Islet of Langerhans (tissue), 1 donor: Measurements from ENCODE around the gene CCDC78.

ENCODE experiments used
- FAIRE-seq: peaks from one replicate; lab custom pipeline; 2011; peaks lifted over from hg19 to GRCh38; lab: Jason Lieb, UNC

Gene CCDC78

DNA sequence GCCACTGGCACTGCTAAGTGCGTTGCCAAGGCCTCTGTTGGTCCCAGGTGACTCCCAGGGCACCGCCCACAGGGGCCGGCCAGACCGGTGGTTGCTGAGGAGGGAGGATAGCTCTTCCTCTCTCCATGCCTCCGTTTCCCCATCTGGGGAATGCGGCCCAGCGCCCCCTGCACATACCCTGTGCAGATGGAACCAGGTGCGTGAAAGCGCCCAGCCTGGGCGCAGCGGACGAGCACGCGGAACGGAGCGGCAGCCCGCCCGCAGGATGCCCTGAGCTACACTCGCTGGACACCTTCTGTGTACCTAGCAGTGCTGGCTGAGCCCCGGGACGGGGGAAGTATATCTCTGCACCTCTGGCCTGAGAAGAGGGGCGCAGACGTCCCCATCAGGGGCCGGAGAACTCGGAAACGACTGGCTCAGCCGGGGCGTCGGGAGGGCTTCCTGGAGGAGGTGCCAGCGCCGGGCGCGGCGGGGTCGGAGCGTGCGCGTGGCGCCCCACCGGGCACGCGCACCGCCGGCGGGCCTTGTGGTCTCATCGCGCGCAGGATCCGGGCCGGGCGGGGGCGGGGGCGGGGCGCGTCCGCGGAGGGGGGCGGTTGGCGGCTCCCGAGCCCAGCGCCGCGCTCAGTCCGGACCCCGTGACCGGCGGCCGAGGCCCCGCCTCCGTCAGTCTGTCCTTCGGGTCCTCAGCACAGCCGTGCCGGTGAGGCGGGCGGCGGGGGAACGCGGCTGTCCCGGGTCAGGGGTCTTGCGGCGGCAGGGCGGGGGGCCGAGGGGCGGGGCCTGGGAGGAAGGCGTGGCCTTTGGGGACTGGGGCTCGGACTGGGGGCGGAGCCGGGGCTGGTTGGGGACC lies at the start of gene CCDC78, which contains the start of gene HAGHL:
Gene CCDC78 (minus strand): TSS at position 6 of the 853 bp plus-strand sequence. CDS start 76 bp downstream, outside the sequence.
Gene HAGHL (plus strand): TSS at position 669 of the 853 bp plus-strand sequence. CDS start 404 bp downstream, outside the sequence.
- no peak for FAIRE-seq

DNA sequence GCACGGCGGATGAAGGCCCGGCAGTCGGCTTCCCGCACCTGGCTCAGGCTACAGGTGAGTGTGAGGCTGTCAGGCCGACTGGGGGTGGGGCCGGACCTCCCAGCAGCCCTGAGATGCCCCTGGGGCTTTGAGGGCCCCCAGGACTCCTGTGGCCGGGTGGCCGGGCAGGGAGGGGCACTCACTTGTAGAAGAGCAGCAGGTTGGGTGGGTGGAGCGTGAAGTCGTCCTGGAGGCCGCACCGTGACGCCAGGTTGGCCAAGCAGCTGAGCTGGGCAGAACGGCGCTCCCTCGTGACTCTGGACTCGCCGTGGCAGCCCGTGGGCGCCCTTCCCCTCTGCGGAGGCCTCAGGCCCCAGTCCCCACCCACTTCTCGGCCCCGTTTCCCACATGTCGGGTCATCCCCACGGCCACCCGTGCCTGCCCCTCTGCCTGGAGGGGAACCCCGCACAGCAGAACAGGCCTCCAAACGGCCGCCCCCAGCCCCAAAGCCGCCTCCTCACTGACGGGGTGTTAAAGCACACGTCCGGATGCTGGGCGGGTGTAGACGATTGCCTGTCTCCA lies 49.1 kb upstream of the CCDC78 start:
- no peak for FAIRE-seq

DNA sequence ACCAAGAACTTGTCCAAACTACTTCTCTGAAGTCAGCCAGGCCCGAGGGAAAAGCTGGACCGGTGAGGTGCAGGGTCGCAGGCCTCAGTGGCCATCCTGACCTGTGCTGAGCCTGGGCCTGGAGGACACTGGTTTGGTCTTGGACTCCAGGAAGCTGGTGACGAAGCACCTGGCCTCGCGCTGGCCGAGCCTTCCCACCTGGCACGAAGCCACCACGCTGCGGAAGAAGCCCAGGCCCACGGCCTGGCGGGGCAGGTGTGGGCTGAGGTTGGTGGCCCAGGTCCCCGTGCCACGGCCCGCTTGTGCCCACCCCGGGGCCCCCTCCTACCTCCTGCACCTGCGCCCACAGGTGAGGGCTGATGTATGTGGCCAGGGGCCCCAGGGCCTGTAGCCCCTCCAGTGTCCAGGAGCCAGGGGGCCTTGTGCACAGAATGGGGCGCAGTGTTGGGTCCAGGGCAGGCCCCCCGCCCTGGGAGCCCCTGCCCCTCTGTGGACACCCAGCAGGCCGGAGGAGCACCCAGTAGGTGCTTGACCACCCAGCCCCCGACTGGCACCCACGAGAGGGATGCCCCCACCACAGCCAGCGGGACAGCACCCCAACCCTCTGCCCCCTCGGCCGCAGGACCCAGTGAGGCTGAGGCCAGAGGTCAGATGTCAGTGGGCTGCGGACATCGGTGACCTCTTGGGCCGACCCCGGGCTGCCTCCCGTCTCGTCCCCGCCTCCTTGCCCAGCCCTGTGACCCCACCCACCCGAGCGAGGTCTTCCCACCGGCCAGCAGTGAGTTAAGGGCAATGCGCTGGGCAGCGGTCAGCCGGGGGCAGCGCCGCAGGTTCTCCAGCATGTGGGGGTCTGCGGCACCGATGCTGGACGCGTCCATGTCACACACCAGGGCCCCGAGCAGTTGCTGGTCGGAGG lies 48.1 kb upstream of the CCDC78 start:
- FAIRE-seq, result no peak

DNA sequence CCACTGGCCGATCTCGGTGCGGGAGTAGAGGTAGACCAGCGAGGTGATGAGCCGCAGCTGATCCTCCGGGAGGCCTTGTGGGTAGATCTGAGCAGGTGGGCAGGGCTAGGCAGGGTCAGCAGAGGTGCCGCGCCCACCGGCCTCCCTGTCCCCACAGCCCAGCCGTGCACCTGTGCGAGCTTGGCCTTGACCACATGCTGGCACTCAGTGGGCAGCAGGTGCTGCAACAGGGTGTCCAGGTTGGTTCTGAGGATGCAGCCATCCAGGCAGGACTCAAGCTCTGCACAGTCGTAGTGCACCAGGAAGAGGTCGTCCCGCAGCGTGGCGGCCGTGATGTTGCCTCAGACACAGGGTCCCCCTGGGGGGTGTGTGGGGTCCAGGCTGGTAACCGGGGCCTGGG lies 46.7 kb upstream of the CCDC78 start:
- FAIRE-seq, result no peak

DNA sequence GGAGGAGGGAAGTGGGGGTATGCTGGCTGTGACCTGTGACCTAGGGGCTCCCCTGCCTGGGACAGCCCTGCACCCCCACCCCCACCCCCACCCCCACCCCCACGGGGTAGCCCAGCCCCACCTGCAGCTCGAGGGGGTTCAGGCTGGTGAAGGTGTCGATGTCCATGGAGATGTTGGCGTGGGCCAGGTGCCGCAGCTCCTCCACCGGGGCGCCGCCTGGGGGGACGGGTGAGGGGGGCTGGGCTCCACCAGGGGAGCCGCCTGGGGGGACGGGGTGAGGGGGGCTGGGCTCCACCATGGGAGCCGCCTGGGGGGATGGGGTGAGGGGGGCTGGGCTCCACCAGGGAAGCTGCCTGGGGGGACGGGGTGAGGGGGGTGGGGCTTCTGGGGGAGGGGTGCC lies 44.2 kb upstream of the CCDC78 start:
- FAIRE-seq, result no peak

DNA sequence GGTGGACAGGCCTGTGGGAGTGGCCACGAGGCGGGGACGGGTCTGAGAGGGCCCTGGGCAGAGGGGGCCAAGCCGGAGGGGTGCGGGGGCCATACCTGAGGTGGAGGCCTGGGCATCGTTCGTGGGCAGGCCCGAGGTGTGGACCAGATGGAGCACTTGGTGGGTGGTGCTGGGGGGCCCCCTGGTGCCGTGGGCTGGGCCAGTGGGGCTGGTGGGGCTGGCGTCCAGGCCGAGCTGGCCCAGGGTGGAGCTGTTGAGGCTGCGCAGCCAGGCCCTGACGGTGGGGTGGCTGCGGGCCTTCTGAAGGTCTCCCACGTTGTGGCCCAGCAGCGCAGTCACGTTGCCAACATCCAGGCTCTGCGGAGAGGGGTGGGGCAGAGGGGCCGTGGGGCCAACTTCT lies 43.7 kb upstream of the CCDC78 start:
- no peak for FAIRE-seq

DNA sequence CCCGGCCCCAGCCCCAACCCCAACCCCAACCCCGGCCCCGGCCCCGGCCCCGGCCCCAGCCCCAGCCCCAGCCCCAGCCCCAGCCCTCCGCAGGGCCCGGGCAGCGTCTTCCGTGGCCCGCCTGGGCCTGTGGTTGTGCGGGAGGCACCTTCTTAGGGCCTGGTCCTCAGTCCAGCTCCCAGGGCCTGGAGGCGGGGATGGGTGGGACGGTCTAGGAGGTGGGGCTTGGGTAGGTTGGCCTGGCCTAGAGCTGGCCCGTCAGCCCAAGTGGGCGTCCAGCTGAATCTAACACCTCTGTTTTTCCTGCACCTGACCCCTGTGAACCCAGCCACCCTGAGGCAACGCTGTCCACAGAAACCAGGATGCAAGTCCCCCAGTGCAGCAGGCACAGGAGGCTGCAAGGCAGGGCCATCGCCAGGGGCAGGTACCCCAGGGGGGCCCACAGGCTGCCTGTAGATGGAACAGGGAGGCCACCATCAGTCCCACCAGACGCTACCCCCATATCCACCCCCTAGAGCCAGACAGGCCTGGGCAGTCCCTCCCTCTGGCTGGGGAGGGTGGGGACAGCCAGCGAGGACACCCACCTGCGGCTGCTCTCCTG lies 43.0 kb upstream of the CCDC78 start:
- FAIRE-seq, result no peak

DNA sequence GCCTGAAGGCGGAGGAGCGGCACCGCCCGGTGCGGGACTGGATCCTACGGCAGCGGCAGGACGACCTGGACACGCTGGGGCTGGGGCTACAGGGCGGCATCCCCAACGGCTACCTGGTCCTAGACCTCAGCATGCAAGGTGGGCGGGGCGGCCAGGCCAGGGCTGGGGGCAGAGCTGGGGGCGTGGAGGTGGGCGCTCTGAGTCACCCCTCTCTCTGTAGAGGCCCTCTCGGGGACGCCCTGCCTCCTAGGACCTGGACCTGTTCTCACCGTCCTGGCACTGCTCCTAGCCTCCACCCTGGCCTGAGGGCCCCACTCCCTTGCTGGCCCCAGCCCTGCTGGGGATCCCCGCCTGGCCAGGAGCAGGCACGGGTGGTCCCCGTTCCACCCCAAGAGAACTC lies 42.2 kb upstream of the CCDC78 start:
- FAIRE-seq, result no peak

DNA sequence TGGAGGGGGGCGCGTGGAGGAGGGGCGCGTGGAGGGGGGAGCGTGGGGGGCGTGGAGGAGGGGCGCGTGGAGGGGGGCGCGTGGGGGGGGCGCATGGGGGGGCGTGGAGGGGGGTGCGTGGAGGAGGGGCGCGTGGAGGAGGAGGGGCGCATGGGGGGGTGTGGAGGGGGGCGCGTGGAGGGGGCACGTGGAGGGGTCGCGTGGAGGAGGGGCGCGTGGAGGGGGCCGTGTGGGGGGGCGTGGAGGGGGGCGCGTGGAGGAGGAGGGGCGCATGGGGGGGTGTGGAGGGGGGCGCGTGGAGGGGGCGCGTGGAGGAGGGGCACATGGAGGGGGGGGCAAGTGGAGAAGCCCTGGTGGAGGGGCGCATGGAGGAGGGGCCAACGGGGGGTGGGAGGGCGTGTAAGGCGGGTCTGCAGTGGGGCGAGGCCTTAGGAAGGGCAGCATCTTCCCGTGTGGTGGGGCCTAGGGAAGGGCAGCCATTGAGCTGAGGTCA lies 41.5 kb upstream of the CCDC78 start:
- no peak for FAIRE-seq

DNA sequence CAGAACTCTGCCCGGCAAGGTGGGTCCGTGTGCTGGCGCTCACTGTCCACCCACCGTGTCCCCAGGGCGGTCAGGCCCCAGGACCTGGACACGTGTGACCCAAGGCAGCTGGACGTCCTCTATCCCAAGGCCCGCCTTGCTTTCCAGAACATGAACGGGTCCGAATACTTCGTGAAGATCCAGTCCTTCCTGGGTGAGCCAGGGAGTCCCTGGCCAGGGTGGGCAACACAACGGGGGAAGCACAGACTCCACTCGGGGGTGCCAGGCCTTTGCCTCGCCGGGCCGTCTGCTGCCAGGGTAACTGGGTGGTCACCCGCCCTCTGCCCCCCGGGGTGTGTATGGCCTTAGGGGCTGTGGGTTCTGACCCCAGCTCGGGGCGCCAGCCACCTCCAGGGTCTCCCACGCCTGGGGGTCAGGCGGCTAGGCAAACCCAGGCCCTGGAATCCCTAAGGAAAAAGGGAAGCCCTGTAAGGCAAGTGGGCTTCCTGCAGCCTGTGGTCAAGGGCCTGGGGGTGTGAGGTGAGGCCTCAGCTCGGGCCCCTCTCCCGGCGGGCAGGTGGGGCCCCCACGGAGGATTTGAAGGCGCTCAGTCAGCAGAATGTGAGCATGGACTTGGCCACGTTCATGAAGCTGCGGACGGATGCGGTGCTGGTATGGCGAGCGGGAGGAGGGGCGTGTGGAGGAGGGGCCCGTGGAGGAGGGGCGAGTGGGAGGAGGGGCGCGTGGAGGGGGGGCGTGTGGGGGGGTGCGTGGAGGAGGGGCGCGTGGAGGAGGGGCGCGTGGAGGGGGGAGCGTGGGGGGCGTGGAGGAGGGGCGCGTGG lies 40.8 kb upstream of the CCDC78 start:
- FAIRE-seq, result no peak

DNA sequence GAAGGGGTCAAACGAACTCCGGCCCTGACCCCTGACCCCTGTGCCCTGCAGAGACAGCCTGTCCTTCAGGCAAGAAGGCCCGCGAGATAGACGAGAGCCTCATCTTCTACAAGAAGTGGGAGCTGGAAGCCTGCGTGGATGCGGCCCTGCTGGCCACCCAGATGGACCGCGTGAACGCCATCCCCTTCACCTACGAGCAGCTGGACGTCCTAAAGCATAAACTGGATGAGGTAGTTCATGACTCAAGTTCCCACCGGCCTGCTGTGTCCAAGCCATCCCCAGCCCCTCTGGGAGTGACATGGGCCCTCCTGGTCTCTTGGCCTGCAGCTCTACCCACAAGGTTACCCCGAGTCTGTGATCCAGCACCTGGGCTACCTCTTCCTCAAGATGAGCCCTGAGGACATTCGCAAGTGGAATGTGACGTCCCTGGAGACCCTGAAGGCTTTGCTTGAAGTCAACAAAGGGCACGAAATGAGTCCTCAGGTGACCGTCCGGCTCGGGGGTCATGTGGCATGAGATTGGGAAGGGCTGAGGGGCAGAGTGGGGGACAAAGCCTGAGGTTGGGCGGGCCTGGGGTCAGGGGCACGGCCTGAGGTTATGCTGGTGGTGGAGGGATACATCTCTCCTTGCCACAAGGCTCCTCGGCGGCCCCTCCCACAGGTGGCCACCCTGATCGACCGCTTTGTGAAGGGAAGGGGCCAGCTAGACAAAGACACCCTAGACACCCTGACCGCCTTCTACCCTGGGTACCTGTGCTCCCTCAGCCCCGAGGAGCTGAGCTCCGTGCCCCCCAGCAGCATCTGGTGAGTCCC lies 40.0 kb upstream of the CCDC78 start:
- no peak for FAIRE-seq

DNA sequence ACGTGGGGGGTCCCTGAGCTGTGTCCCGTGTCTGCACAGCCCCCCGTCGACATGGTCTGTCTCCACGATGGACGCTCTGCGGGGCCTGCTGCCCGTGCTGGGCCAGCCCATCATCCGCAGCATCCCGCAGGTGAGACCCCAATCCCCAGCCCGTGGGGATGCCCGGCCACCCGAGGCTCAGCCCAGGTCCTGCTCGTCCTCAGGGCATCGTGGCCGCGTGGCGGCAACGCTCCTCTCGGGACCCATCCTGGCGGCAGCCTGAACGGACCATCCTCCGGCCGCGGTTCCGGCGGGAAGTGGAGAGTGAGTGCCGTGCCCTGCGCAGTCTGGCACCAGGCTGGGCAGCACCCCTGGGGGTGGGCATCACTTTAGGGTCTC lies 39.2 kb upstream of the CCDC78 start:
- no peak for FAIRE-seq

DNA sequence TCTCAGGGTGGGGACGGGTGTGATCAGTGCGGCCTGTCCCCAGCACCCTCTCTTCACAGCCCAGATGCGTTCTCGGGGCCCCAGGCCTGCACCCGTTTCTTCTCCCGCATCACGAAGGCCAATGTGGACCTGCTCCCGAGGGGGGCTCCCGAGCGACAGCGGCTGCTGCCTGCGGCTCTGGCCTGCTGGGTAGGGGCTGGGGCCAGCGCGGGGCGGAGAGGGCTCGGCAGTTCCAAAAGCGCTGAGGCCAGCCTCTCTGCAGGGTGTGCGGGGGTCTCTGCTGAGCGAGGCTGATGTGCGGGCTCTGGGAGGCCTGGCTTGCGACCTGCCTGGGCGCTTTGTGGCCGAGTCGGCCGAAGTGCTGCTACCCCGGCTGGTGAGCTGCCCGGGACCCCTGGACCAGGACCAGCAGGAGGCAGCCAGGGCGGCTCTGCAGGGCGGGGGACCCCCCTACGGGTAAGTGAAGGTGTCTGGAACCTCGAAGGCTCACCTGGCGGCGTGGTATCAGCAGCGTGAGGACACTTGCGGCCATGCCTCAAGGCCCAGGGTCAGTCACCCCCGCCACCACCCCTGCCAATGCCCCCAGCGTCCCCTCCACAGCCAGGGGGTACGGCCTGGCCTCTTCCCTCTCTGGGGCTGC lies 38.7 kb upstream of the CCDC78 start:
- FAIRE-seq, result no peak

DNA sequence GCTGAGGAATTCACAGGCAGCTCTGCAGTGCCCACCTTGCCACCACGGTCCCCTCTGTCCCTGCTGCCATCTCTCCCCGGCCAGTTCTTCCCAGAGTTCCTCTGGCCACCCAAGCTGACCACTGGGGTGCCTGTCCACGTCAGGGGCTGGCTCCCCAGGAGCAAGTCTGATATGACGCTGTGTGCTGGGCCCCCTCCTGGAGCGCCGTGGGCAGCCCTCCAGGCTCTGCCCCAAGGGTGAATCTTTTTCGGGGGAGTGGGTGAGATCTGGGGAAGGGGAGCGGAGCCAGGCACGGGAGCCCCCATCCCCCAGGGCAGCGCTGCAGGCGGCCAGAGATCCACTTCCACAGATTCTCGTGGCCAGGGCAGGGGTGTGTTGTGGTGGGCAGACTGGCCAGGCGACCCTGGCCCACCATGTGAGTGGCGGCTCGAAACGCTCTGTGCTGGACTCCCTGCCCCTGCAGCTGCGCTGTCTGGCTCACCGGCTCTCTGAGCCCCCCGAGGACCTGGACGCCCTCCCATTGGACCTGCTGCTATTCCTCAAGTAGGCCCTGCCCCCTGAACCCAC lies 38.0 kb upstream of the CCDC78 start:
- FAIRE-seq, result no peak

DNA sequence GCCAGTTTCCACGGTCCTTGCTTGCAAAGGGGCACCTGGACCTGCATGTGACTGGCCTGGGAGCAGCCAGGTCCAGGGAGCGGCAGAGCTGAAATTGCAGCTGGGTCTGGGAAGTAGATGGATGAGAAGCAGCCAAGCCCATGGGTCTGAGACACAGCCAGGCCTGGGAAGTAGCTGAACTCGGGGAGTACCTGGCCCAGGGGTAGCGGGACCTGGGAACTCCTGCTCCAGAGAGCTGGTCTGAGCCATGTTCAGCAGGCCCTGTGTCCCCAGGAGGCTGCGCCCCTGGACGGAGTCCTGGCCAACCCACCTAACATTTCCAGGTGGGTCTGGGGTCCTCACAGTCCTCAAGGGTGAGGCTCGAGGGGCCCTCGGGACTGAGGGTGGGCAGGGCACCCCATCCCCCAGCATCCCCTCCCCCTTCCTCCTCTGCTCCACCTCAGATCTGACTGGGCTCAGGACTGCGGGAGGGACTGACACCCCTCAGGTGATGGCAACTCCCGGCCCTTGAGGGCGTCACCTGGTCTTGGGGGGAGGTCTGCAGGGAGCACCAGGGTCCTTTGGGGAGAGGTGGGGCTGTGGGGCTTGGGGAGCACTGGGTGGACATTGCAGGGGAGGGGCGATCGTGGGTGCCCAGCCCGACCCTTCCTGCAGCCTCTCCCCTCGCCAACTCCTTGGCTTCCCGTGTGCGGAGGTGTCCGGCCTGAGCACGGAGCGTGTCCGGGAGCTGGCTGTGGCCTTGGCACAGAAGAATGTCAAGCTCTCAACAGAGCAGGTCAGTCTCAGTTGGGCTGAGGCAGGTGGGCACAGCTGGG lies 37.3 kb upstream of the CCDC78 start:
- no peak for FAIRE-seq

DNA sequence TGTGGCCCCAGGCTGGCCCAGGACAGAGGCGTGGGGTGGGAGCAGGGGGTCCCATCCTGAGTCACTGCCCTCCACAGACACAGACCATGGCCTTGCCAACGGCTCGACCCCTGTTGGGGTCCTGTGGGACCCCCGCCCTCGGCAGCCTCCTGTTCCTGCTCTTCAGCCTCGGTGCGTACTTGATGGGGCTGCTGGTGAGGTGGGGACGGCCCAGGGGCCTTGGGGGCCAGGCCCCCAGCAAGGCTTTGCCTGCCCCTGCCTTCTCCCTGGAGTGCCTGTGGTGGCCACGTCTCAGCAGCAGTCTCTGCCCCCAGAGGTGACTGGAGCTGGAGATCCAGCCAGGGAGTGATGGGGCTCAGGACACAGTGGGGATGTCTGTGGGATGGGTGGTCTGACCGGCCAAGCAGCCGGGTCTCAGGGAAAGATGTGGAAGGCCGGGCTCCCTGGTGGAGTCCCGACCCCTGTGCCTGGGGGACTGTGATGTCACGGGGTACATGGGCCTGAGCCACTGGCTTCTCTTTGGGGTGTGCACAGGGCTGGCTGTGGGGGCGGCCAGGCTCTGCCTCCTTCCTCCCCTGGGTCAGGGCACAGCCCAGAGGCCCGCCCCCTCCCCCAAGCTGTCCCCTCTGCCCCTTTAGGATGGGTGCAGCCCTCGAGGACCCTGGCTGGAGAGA lies 36.5 kb upstream of the CCDC78 start:
- no peak for FAIRE-seq

DNA sequence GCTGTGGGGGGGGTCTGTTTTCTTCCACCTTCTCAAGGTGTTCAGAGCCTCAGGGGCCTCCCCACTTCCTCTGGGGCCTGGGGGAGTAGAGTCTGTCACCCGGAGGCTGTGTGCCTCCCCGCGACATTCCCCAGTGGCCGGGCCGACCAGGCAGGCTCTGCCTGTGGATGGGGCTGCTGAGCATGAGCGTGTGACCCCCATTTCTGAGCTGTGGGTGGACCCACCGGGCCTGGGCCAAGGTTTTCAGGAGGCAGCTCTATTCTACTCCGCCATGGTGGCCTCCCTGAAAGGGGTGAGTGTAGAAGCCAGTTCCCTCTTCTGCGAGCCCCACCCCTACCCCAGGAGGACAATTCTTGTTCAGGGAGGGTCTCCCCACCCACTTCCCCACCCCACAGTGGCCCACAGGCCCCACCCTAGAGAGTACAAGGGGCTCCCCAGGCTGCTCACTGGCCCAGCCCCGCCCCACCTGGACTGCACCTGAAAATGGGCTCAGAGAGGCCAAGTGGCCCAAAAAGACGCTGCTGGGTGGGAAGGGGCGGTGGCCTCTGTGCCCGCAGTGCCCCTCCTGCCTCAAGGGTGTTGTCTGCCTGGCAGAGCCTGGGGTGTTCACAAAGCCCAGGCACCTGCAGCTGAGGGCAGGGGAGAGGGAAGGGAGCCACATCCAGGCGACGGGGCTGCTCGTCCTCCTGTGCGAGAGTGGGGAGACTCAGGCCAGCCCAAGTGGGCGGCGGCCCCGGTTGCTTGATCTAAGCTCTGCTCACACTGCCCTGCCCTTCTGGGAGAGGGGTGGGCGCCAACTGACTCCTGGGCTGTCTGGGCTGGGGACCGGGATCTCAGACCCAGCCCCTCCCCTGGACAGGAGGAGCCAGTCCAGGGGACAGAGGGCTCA lies 35.6 kb upstream of the CCDC78 start:
- no peak for FAIRE-seq
